ENCODE results near the gene OTOP2.

- TF ChIP-seq CTCF (conservative IDR thresholded peaks at IDR 0.05; ENCODE audit: low read length) (no peak), EZH2phosphoT487 (IDR thresholded peaks at IDR 0.05; ENCODE audit: borderline replicate concordance, low read depth, low read length) (no peak)
These were observed 44.8 kb upstream of the OTOP2 start for GRCh38 chr17:74879308-74879707.
